ENCODE measurements around the gene TBX2.

The TBX2 gene

GRCh38 chr17:61414936-61415251 is 15.3 kb downstream of the TBX2 start:
- Histone ChIP-seq H3K79me2 (ENCODE audit: insufficient read depth, low read depth) (no peaks in the 10 kb centered on the region), H3K4me2 (no peak overlapping the region), H3K27ac (no peak overlapping the region), H4K20me1 (ENCODE audit: insufficient read depth) (no peaks in the 10 kb centered on the region), H3K9ac (no peak overlapping the region), H3K27me3 (ENCODE audit: insufficient read depth, low read depth) (no peaks in the 10 kb centered on the region), H3K4me3 (IDR thresholded peaks at IDR 0.05; ENCODE audit: insufficient read depth, low read depth, low read length) (no peak overlapping the region), H3K4me1 (ENCODE audit: low read depth, poor library complexity, severe bottlenecking) (no peaks in the 10 kb centered on the region), H3K36me3 (ENCODE audit: insufficient read depth) (no peaks in the 10 kb centered on the region), H2AFZ (ENCODE audit: low read depth) (no peak overlapping the region)
- no peak for TF ChIP-seq CTCF (conservative IDR thresholded peaks at IDR 0.05; ENCODE audit: low read depth, low read length)

- H3K4me1 ChIP-seq (ENCODE audit: low read depth, poor library complexity, severe bottlenecking): no peaks in the 10 kb centered on the region
- H3K9ac ChIP-seq: no peak overlapping the region
- H3K27me3 ChIP-seq (ENCODE audit: insufficient read depth, low read depth): no peaks in the 10 kb centered on the region
- H3K4me3 ChIP-seq (IDR thresholded peaks at IDR 0.05; ENCODE audit: insufficient read depth, low read depth, low read length): no peak overlapping the region
- no peaks in the 10 kb centered on the region for H3K36me3 ChIP-seq (ENCODE audit: insufficient read depth)
- no peak for TF ChIP-seq CTCF (conservative IDR thresholded peaks at IDR 0.05; ENCODE audit: low read depth, low read length)
- H4K20me1 ChIP-seq (ENCODE audit: insufficient read depth): no peaks in the 10 kb centered on the region
- H3K4me2 ChIP-seq: no peak overlapping the region
- H3K27ac ChIP-seq: no peak overlapping the region
- no peak overlapping the region for H2AFZ ChIP-seq (ENCODE audit: low read depth)
- no peaks in the 10 kb centered on the region for H3K79me2 ChIP-seq (ENCODE audit: insufficient read depth, low read depth)
Measured at GRCh38 chr17:61415374-61416210, 15.9 kb downstream of the TBX2 start.

DNA sequence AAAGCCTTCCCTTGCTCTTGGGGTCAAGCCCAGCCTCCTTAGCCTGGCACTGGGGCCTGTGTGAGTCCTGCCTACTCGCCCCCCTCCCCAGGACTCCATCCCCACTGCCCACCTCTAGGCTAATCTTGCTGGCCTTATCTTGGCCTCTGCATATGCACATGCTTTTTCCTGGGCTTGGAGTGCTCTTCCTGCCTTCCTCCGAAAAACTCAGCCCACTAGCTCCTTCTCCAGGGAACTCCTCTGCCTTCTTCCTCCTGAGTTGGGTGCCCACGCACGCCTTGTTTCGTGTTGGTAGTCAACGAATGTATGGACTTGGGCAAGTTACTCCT is 16.5 kb downstream of the TBX2 start:
- H3K27ac ChIP-seq: no peak overlapping the region
- no peak overlapping the region for H3K4me2 ChIP-seq
- H3K4me1 ChIP-seq (ENCODE audit: low read depth, poor library complexity, severe bottlenecking): no peaks in the 10 kb centered on the region
- no peaks in the 10 kb centered on the region for H3K27me3 ChIP-seq (ENCODE audit: insufficient read depth, low read depth)
- no peak overlapping the region for H3K9ac ChIP-seq
- H4K20me1 ChIP-seq (ENCODE audit: insufficient read depth): no peaks in the 10 kb centered on the region
- H3K4me3 ChIP-seq (IDR thresholded peaks at IDR 0.05; ENCODE audit: insufficient read depth, low read depth, low read length): no peak overlapping the region
- TF ChIP-seq CTCF (conservative IDR thresholded peaks at IDR 0.05; ENCODE audit: low read depth, low read length): no peak
- no peaks in the 10 kb centered on the region for H3K79me2 ChIP-seq (ENCODE audit: insufficient read depth, low read depth)
- H3K36me3 ChIP-seq (ENCODE audit: insufficient read depth): no peaks in the 10 kb centered on the region
- no peak overlapping the region for H2AFZ ChIP-seq (ENCODE audit: low read depth)

- Histone ChIP-seq H2AFZ (ENCODE audit: low read depth) (peak overlapping the region; percentile 12; the same call in 1 of the 2 replicates), H3K9ac (no peak overlapping the region), H3K4me2 (no peak overlapping the region), H3K36me3 (ENCODE audit: insufficient read depth) (no peaks in the 10 kb centered on the region), H3K4me3 (IDR thresholded peaks at IDR 0.05; ENCODE audit: insufficient read depth, low read depth, low read length) (no peak overlapping the region), H4K20me1 (ENCODE audit: insufficient read depth) (no peaks in the 10 kb centered on the region), H3K79me2 (ENCODE audit: insufficient read depth, low read depth) (no peaks in the 10 kb centered on the region), H3K27me3 (ENCODE audit: insufficient read depth, low read depth) (no peaks in the 10 kb centered on the region), H3K4me1 (ENCODE audit: low read depth, poor library complexity, severe bottlenecking) (no peaks in the 10 kb centered on the region), H3K27ac (no peak overlapping the region)
- peak; percentile 77 for TF ChIP-seq CTCF (conservative IDR thresholded peaks at IDR 0.05; ENCODE audit: low read depth, low read length)
Measured at GRCh38 chr17:61416540-61417363, 17.1 kb downstream of the TBX2 start.
